OCI-LY7 (cell line): Measurements from ENCODE around the gene SHROOM3.

Experiments used
- CTCF ChIP-seq: fragments of 200-600 bp; sonication (generic); conservative IDR thresholded peaks from 2 replicates; pipeline ENCODE4 v1.5.1; 2014; ENCODE audit warnings: mild to moderate bottlenecking, antibody characterized with exemption, low read length, moderate library complexity, mixed read lengths
- EZH2phosphoT487 ChIP-seq: fragments of 200-600 bp; sonication (generic); IDR thresholded peaks from 2 replicates; pipeline ENCODE4 v1.6.1; 2018; ENCODE audit warnings: low read depth, borderline replicate concordance, mild to moderate bottlenecking, mixed run types, antibody characterized with exemption, low read length, moderate library complexity, mixed read lengths

- no peak for TF ChIP-seq CTCF
- TF ChIP-seq EZH2phosphoT487, result no peak
Measured at GRCh38 chr4:76563454-76564122, 128.6 kb downstream of the SHROOM3 start.
